Erythroblast (primary cell): ENCODE measurements around the gene BAIAP2.

ENCODE experiments used
- GATA1 ChIP-seq: IDR thresholded peaks from 2 replicates; pipeline ENCODE4 v1.6.1; 2011; ENCODE audit warnings: low read depth, mild to moderate bottlenecking, control low read depth, low read length, moderate library complexity
- POLR2A ChIP-seq: IDR thresholded peaks from 2 replicates; pipeline ENCODE4 v1.6.1; 2011; ENCODE audit warnings: mild to moderate bottlenecking, low read length

GRCh38 chr17:81048827-81049371 lies 13.9 kb downstream of the BAIAP2 start:
- TF ChIP-seq POLR2A: no peak
- no peak for TF ChIP-seq GATA1
